ENCODE results near the gene BMP8A.
"Not testable (repeated sequence)": the region's sequence is repeated elsewhere in the genome, so short reads cannot be mapped to it uniquely, and the experiment has no call there.

BMP8A gene

GRCh38 chr1:39525366-39526165 is 34.1 kb downstream of the BMP8A start:
- no peaks in the 10 kb centered on the region for H3K27me3 ChIP-seq (ENCODE audit: low read length)
- peak overlapping the region; percentile 18; the same call in 1 of the 2 replicates for H3K9ac ChIP-seq (ENCODE audit: low read length)
- H3K9me3 ChIP-seq (ENCODE audit: insufficient read depth, low read length): no peaks in the 10 kb centered on the region
- peak overlapping the region; percentile 37 for H3K4me2 ChIP-seq (ENCODE audit: low read depth, low read length, poor library complexity, severe bottlenecking)
- H2AFZ ChIP-seq (ENCODE audit: low read depth, low read length, severe bottlenecking): peak overlapping the region; percentile 42
- no peak overlapping the region for H3K4me3 ChIP-seq (ENCODE audit: insufficient read depth, low read length, poor library complexity, severe bottlenecking)
- peak overlapping the region; percentile 57 for H3K27ac ChIP-seq (ENCODE audit: low read depth, low read length)
- no peaks in the 10 kb centered on the region for H3K36me3 ChIP-seq (ENCODE audit: low read length)
- H3F3A ChIP-seq (ENCODE audit: insufficient read depth): no peaks in the 10 kb centered on the region
- H3K9me2 ChIP-seq (replicated peaks; ENCODE audit: insufficient read depth, low read length): no peaks in the 10 kb centered on the region
- H4K20me1 ChIP-seq (ENCODE audit: low read depth, low read length): no peaks in the 10 kb centered on the region
- no peaks in the 10 kb centered on the region for H3K79me2 ChIP-seq (ENCODE audit: insufficient read depth, low read length)
- TF ChIP-seq EZH2phosphoT487 (conservative IDR thresholded peaks at IDR 0.05; ENCODE audit: low read length) (no peak), CTCF (IDR thresholded peaks at IDR 0.05; ENCODE audit: insufficient read depth, low read length, poor library complexity, severe bottlenecking) (no peak)

- H3K27me3 ChIP-seq (ENCODE audit: low read length): no peaks in the 10 kb centered on the region
- no peaks in the 10 kb centered on the region for H3K36me3 ChIP-seq (ENCODE audit: low read length)
- no peak overlapping the region for H3K4me2 ChIP-seq (ENCODE audit: low read depth, low read length, poor library complexity, severe bottlenecking)
- no peaks in the 10 kb centered on the region for H3K79me2 ChIP-seq (ENCODE audit: insufficient read depth, low read length)
- H3K9me3 ChIP-seq (ENCODE audit: insufficient read depth, low read length): no peaks in the 10 kb centered on the region
- no peak overlapping the region for H3K9ac ChIP-seq (ENCODE audit: low read length)
- no peak overlapping the region for H3K4me3 ChIP-seq (ENCODE audit: insufficient read depth, low read length, poor library complexity, severe bottlenecking)
- no peaks in the 10 kb centered on the region for H3K9me2 ChIP-seq (replicated peaks; ENCODE audit: insufficient read depth, low read length)
- no peaks in the 10 kb centered on the region for H3F3A ChIP-seq (ENCODE audit: insufficient read depth)
- H4K20me1 ChIP-seq (ENCODE audit: low read depth, low read length): no peaks in the 10 kb centered on the region
- H2AFZ ChIP-seq (ENCODE audit: low read depth, low read length, severe bottlenecking): no peak overlapping the region
- TF ChIP-seq CTCF (IDR thresholded peaks at IDR 0.05; ENCODE audit: insufficient read depth, low read length, poor library complexity, severe bottlenecking) (no peak), EZH2phosphoT487 (conservative IDR thresholded peaks at IDR 0.05; ENCODE audit: low read length) (no peak)
- no peak overlapping the region for H3K27ac ChIP-seq (ENCODE audit: low read depth, low read length)
Measured at GRCh38 chr1:39526466-39527189, 35.2 kb downstream of the BMP8A start.

GRCh38 chr1:39527190-39527579 is 35.7 kb downstream of the BMP8A start:
- H3F3A ChIP-seq (ENCODE audit: insufficient read depth); H3K27me3 ChIP-seq (ENCODE audit: low read length); H3K79me2 ChIP-seq (ENCODE audit: insufficient read depth, low read length); H3K9me3 ChIP-seq (ENCODE audit: insufficient read depth, low read length); H3K27ac ChIP-seq (ENCODE audit: low read depth, low read length); H3K9ac ChIP-seq (ENCODE audit: low read length); H3K9me2 ChIP-seq (replicated peaks; ENCODE audit: insufficient read depth, low read length); H3K4me3 ChIP-seq (ENCODE audit: insufficient read depth, low read length, poor library complexity, severe bottlenecking); H3K4me2 ChIP-seq (ENCODE audit: low read depth, low read length, poor library complexity, severe bottlenecking); H4K20me1 ChIP-seq (ENCODE audit: low read depth, low read length); H3K36me3 ChIP-seq (ENCODE audit: low read length); H2AFZ ChIP-seq (ENCODE audit: low read depth, low read length, severe bottlenecking): not testable (repeated sequence)

- H3K27me3 ChIP-seq (ENCODE audit: low read length): no peaks in the 10 kb centered on the region
- H4K20me1 ChIP-seq (ENCODE audit: low read depth, low read length): no peaks in the 10 kb centered on the region
- H2AFZ ChIP-seq (ENCODE audit: low read depth, low read length, severe bottlenecking): no peak overlapping the region
- H3K9ac ChIP-seq (ENCODE audit: low read length): no peak overlapping the region
- H3K4me3 ChIP-seq (ENCODE audit: insufficient read depth, low read length, poor library complexity, severe bottlenecking): no peak overlapping the region
- H3K27ac ChIP-seq (ENCODE audit: low read depth, low read length): no peak overlapping the region
- no peaks in the 10 kb centered on the region for H3K36me3 ChIP-seq (ENCODE audit: low read length)
- no peaks in the 10 kb centered on the region for H3K79me2 ChIP-seq (ENCODE audit: insufficient read depth, low read length)
- no peaks in the 10 kb centered on the region for H3F3A ChIP-seq (ENCODE audit: insufficient read depth)
- H3K4me2 ChIP-seq (ENCODE audit: low read depth, low read length, poor library complexity, severe bottlenecking): no peak overlapping the region
- H3K9me3 ChIP-seq (ENCODE audit: insufficient read depth, low read length): no peaks in the 10 kb centered on the region
- TF ChIP-seq CTCF (IDR thresholded peaks at IDR 0.05; ENCODE audit: insufficient read depth, low read length, poor library complexity, severe bottlenecking) (no peak), EZH2phosphoT487 (conservative IDR thresholded peaks at IDR 0.05; ENCODE audit: low read length) (no peak)
- H3K9me2 ChIP-seq (replicated peaks; ENCODE audit: insufficient read depth, low read length): no peaks in the 10 kb centered on the region
Measured at GRCh38 chr1:39528082-39528481, 36.6 kb downstream of the BMP8A start.
